Measurements from ENCODE around the gene ZFP64. TPM values are rescaled to one million over a fixed set of nuclear protein-coding genes. Genes with fewer than 3 reads are reported as not detected.

The ZFP64 gene
- total RNA-seq, 6 experiments from 2014 or later, result 23.0 to 24.3 (median 23.8) TPM

GRCh38 chr20:52118016-52118623 is 73.5 kb downstream of the ZFP64 start:
- Mint-ChIP-seq H3K27me3 (ENCODE audit: insufficient read depth) (peaks cover 2% of the 10 kb centered on the region; the same call in 1 of the 2 replicates), H3K36me3 (ENCODE audit: low read depth) (0 out of 2 replicates have a peak, but pooled peaks cover 3% of the 10 kb centered on the region), H3K4me1 (ENCODE audit: low read depth) (no peaks in the 10 kb centered on the region), H3K27ac (no peak overlapping the region), H3K4me3 (no peak overlapping the region), H3K9me3 (no peaks in the 10 kb centered on the region; the same call in 1 of the 2 replicates)
- TF ChIP-seq CTCF (IDR thresholded peaks at IDR 0.05), result no peak
- no peak for DNase-seq

DNA sequence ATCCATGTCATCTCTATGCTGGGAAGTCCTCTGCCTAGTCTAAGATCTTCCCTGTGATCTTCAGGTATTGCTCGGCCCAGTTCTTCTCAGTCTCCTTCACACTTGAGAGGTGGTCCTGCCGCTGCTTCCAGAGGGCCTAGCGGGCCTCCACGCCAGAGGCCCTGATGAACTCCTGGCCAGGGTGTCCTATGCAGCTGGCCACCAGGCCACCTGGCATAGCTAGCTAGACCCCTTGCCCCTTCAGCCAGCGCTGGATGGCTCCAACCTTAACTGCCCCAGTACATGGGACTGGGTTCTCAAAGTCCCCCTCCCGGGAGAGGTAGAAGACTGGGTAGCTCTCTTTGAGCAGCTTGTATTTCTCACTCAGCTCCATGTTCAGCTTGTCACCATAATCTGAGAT is 81.1 kb downstream of the ZFP64 start:
- Mint-ChIP-seq H3K4me3 (no peak overlapping the region), H3K27me3 (ENCODE audit: insufficient read depth) (peaks cover 2% of the 10 kb centered on the region; the same call in 1 of the 2 replicates), H3K36me3 (ENCODE audit: low read depth) (no peaks in the 10 kb centered on the region), H3K27ac (no peak overlapping the region), H3K9me3 (no peaks in the 10 kb centered on the region), H3K4me1 (ENCODE audit: low read depth) (no peaks in the 10 kb centered on the region)
- no peak for DNase-seq
- TF ChIP-seq CTCF (IDR thresholded peaks at IDR 0.05), result no peak

GRCh38 chr20:52105442-52106422 is 85.8 kb downstream of the ZFP64 start:
- TF ChIP-seq CTCF (IDR thresholded peaks at IDR 0.05), result peak; percentile 65
- peak overlapping the region; percentile 98 for H3K4me3 Mint-ChIP-seq
- no peaks in the 10 kb centered on the region; the same call in 1 of the 2 replicates for H3K27me3 Mint-ChIP-seq (ENCODE audit: insufficient read depth)
- H3K27ac Mint-ChIP-seq, result peak overlapping the region; percentile 24; the same call in 1 of the 2 replicates
- peaks cover 15% of the 10 kb centered on the region for H3K4me1 Mint-ChIP-seq (ENCODE audit: low read depth)
- no peaks in the 10 kb centered on the region for H3K9me3 Mint-ChIP-seq
- peak; percentile 17 for DNase-seq
- peaks cover 6% of the 10 kb centered on the region for H3K36me3 Mint-ChIP-seq (ENCODE audit: low read depth)

DNA sequence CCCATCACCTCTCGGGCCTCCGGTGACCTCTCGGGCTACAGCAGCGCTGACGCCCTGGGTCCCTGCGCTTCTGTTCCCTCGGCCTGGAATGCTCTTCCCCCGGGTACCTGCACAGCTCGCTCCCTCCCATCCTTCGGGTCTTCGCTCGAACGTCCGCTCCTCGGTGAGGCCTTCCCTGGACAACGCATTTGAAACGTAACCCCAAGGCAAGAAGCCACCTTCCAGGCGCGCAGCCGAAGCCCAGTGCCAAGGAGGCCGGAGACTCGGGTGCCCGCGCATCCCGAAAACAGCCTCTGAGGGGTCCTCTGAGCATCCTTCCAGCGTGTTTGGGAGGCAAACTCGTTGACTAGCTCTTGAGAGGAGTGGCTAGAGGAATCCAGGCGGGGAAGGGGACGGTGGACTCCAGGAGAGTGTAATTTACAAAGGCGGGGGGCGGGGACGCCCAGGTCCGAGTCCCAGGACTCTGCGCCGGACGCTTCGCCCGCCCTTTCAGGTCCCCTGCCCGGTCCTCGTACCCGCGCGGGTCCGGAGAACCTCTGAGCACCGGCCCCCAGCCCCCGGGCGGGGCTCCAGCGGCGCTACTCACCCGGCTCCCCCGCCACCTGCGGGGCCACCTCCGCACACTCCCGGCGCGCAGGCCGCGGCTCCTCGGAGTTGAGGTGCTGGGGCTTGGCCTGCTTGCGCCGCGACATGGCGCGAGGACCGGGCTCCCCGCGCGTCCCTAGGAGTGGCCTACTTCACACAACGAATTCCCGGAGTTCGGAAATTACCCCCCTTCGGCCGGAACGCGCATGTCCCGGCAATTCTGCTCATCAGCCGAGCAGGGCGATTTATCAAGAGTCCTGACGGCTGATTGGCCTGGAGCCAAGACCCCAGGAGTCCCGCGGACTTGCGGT is 86.8 kb downstream of the ZFP64 start:
- peak overlapping the region; percentile 98 for H3K4me3 Mint-ChIP-seq
- H3K36me3 Mint-ChIP-seq (ENCODE audit: low read depth), result peaks cover 6% of the 10 kb centered on the region
- DNase-seq, result peak; percentile 2
- no peaks in the 10 kb centered on the region; the same call in 1 of the 2 replicates for H3K27me3 Mint-ChIP-seq (ENCODE audit: insufficient read depth)
- peak overlapping the region; percentile 95 for H3K27ac Mint-ChIP-seq
- no peak for TF ChIP-seq CTCF (IDR thresholded peaks at IDR 0.05)
- H3K4me1 Mint-ChIP-seq (ENCODE audit: low read depth), result peaks cover 15% of the 10 kb centered on the region
- H3K9me3 Mint-ChIP-seq, result no peaks in the 10 kb centered on the region

Data from HFFc6 (cell line).